Measurements from ENCODE around the gene LRRTM1.

Gene LRRTM1

GRCh38 chr2:80302314-80303005 lies 2.1 kb downstream of the LRRTM1 start:
- DNase-seq (ENCODE audit: low read depth in 3 of 3), result no peak

- DNase-seq (ENCODE audit: low read depth in 3 of 3), result no peak
These were observed 2.6 kb downstream of the LRRTM1 start for GRCh38 chr2:80302001-80302313.

GRCh38 chr2:80300954-80301353 lies 3.6 kb downstream of the LRRTM1 start:
- no peak for DNase-seq (ENCODE audit: low read depth in 3 of 3)

- no peak for DNase-seq (ENCODE audit: low read depth in 3 of 3)
These were observed 4.2 kb downstream of the LRRTM1 start for GRCh38 chr2:80300346-80300745.

- no peak for DNase-seq (ENCODE audit: low read depth in 3 of 3)
These were observed 4.9 kb downstream of the LRRTM1 start for GRCh38 chr2:80299661-80300060.

GRCh38 chr2:80298954-80299353 lies 5.6 kb downstream of the LRRTM1 start:
- no peak for DNase-seq (ENCODE audit: low read depth in 3 of 3)

GRCh38 chr2:80293039-80293438 lies 11.5 kb downstream of the LRRTM1 start:
- no peak for DNase-seq (ENCODE audit: low read depth in 3 of 3)

GRCh38 chr2:80292474-80292873 lies 12.1 kb downstream of the LRRTM1 start:
- no peak for DNase-seq (ENCODE audit: low read depth in 3 of 3)

GRCh38 chr2:80291656-80292055 lies 12.9 kb downstream of the LRRTM1 start:
- DNase-seq (ENCODE audit: low read depth in 3 of 3), result no peak

- no peak for DNase-seq (ENCODE audit: low read depth in 3 of 3)
These were observed 16.0 kb downstream of the LRRTM1 start for GRCh38 chr2:80288576-80288975.

GRCh38 chr2:80281049-80281448 lies 23.5 kb downstream of the LRRTM1 start:
- DNase-seq (ENCODE audit: low read depth in 3 of 3), result no peak

GRCh38 chr2:80280598-80280997 lies 24.0 kb downstream of the LRRTM1 start:
- no peak for DNase-seq (ENCODE audit: low read depth in 3 of 3)

GRCh38 chr2:80269806-80270205 lies 34.7 kb downstream of the LRRTM1 start:
- DNase-seq (ENCODE audit: low read depth in 3 of 3), result no peak

- DNase-seq (ENCODE audit: low read depth in 3 of 3), result no peak
These were observed 38.3 kb downstream of the LRRTM1 start for GRCh38 chr2:80266231-80266630.

GRCh38 chr2:80259292-80259691 lies 45.3 kb downstream of the LRRTM1 start:
- DNase-seq (ENCODE audit: low read depth in 3 of 3), result no peak

GRCh38 chr2:80258793-80259192 lies 45.8 kb downstream of the LRRTM1 start:
- no peak for DNase-seq (ENCODE audit: low read depth in 3 of 3)

- no peak for DNase-seq (ENCODE audit: low read depth in 3 of 3)
These were observed 46.2 kb downstream of the LRRTM1 start for GRCh38 chr2:80258341-80258740.

- no peak for DNase-seq (ENCODE audit: low read depth in 3 of 3)
These were observed 47.1 kb downstream of the LRRTM1 start for GRCh38 chr2:80257450-80257849.

- DNase-seq (ENCODE audit: low read depth in 3 of 3), result no peak
These were observed 47.8 kb downstream of the LRRTM1 start for GRCh38 chr2:80256782-80257167.

- DNase-seq (ENCODE audit: low read depth in 3 of 3), result no peak
These were observed 48.4 kb downstream of the LRRTM1 start for GRCh38 chr2:80255918-80256781.

- no peak for DNase-seq (ENCODE audit: low read depth in 3 of 3)
These were observed 52.1 kb downstream of the LRRTM1 start for GRCh38 chr2:80252294-80252986.
